GM19023 (cell line): ENCODE data around the gene MPP3.

Experiments
- ATAC-seq: cut with Tn5 transposase; IDR thresholded peaks from one replicate; pipeline ENCODE4 v1.9.1; 2021; ENCODE audit warnings: mild to moderate bottlenecking, moderate library complexity; ENCODE audit not compliant: unreplicated experiment

Gene MPP3

DNA sequence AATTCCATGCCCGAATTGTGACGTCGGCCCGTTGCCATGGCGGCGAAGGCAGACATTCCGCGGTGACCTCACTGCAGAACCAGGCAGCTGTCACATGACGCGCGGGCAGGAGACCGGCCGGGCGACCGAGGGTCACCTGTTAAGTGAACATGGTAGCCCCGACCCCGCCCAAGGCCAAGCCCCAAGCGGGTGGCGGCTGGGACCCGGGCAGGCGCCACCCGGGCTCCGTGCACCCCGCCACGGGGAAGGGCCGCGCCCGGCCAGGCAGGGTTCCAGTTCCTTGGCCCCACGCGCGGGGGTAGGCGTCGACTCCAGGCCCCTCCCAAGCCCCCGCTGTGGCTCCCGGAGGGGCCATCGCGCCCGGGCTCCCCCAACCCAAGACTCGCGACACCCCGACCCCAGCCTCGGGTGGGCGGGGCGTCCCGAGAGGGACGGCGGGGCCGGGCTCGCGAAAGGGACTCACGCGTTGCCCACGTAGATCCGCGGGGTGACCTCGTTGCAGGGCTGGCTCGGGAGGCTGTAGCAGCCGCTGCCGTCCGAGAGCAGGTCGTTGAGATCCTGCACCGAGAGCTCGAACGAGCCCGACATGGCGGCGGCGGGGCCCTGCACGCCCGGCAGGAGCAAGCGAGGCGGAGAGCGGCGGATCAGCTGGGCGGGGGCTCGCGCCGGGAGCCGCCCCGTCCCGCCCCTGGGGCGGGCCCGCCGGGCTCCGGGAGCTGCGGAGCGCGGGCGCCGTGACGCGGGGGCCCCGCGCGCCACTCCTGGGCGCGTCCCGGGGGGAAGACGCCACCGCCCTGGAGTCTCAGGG is 54.4 kb downstream of the MPP3 start, which contains the start of gene DUSP3:
Gene DUSP3 (minus strand): TSS at position 641 of the 808 bp plus-strand sequence. CDS start 53 bp downstream, at position 588.
- peak; percentile 89 for ATAC-seq

DNA sequence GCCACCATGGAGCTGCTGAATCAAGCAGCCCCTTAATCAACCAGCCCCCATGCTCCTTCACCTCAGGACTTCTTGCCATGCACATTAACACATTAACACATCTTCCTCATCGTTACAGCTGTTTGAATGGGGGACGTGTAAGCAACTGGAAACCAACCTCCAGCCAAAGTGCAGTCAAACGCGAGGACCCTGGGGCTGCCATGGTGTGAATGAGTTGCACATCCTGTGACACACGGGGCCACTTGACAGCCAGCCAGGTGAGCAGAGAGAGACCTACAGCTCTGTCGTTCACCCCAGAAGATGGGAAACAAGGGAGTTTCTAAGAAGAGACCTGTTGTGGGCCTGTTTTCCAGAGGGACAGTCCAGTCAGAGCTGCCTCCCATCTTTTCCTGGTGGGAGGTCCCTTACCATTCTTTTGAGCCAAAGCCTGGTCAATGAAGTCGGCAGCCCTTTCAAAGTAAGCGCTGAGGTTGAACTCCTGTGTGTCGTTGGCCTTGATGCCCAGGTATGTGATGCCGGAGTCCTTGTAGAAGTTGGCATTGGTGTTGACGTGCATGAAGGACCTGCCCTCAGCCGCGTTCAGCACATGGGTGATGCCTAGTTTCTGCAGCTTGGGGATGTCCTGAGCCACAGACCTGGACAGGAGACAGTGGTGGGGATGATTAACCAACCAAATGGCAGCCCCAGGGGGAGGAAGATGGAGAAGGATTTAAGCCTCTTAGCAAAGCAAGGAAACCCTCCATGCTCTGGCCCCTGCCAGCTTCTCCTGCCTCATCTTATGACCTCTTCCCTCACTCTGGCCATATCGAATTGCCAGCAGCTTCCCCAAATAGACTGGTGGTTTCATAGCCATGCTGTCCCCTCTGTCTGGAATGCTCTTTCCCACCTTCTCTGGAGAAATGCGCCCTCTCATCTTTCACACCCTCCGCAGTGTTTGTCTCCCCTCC is 58.4 kb downstream of the MPP3 start:
- no peak for ATAC-seq

DNA sequence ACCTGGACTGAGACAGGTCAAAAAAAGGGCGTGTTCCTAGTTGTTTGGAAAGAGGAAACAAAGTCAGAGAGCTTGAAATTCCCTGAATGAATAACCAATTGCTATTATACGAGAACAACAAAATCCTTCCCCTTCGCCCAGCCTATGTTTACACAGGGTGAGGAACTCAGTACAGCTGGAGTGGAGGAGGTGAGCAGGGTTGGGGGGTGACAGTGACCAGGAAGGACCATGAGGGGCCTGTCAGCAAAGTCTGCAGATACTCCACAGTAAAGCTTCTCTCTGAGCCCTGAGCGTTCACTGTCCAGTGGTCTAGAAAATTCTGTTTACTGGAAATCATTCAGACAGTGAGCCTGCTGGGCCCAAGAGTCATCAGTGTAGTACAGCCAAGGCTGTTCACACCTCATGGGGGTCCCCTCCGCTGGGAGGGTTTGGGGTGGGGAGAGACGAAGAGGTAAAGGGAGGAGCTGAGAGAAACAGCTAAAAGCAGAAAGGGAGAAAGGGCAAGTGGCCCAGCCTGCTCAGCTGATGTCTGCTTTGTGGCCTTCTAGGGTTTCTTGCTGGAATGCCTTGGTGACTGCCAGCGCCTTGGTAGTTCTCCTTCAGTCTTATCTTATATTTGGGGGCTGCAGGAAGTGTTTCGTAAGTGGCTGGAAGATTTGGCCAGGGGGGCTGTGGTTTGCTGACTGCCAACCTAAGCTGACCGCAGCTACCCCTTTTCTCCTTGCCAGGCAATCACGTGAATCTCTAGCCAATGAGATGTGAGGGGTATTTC is 59.9 kb downstream of the MPP3 start:
- no peak for ATAC-seq

DNA sequence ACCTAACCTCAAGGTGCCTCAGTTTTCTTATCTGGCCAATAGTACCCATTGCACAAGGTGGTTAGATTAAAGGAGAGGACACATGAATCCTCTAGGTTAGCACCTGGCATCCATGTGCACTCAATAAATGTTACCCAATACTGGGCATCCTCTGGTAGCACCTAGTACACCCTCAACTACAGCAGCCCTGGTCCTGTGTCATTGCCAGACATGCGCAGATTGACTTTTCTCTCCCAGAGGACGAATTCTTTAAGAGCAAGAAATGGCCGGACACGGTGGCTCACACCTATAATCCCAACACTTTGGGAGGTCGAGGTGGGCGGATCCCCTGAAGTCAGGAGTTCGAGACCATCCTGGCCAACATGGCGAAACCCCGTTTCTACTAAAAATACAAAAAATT is 61.5 kb downstream of the MPP3 start:
- ATAC-seq, result no peak

DNA sequence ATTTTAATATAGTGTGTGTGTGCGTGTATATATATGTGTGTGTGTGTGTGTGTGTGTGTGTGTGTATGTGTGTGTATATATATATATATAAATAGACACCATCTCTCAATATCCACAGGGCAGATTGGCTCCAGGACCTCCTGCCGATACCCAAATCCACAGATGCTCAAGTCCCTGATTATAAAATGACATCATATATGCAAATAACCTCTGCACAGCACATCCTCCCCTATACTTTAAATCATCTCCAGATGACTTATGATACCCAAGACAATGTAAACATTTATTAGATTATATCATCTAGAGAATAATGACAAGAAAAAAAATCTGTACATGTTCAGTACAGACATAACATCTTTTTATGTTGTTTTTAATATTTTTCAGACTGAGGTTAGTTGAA is 62.0 kb downstream of the MPP3 start:
- ATAC-seq, result no peak

DNA sequence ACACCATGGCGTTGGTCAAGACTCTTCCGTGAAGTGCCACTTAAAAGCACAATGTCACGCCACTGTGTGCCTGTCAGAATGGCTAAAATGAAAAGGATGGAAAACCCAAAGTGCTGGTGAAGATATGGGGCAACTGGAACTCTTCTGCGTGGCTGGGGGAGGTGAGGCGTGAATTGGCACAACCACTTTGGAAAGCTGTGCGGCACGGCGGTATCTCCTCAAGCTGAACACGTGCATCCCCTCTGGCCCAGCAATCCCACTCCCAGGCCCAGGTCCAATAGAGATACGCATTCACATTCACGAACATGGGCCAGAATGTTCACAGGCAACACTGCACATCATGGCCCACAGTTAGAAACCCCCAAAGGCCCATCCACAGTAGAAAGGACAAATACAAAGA is 63.1 kb downstream of the MPP3 start:
- no peak for ATAC-seq

DNA sequence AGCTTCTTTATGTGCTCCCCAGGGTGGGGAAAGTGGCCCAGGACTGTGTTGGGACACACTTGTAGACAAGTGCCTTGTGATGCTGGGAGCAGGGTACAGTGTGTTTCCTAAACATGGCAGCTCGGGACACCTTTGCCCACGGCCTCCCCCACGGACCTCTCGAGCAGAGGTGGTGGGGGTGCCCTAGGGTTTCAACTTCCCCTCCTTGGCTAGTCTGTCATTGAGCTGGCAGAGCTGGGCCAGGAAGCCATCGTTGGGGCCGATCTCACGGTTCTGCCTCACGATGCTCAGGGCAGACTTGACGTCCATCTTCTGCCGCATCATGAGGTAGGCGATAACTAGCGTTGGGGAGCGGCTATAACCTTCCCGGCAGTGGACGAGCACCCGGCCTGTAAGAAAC is 63.5 kb downstream of the MPP3 start:
- no peak for ATAC-seq

DNA sequence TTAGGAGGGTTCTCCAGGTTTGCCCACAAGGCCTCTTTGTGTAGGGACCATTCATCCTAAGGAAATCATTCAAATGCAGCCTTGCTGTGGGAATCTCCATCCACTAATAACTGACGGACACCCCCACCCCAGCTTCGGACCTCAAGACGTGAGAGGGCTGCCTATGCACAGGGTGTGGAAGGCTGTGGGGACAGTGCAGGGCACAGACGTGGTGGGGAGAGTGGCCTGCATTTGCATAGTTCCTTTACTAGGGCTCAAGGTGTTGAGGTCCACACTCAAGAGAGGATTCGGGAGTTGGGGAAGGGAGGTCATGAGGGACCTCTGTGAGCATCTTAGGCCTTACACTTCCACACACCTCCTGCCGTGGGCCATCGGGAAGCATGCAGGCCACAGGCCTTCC is 64.0 kb downstream of the MPP3 start:
- ATAC-seq, result no peak

DNA sequence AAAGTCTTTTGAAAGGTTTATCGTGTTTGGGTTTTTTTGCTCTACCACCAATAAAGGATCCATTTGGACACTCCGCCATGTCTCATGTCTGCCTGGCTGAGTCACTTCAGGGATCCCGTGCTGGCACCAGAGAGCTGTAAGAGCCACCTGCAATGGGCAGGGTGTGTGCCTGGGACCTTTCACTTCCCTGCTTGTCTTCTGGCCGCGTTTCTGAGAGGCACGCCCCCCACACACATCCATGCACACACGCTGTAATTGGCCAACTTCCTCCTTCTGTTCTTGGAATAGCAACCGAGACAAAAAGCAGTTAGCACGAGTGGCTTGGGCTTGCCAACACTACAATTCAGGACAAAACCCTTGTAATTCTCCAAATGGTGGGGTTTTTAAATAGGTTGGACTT is 64.6 kb downstream of the MPP3 start:
- no peak for ATAC-seq

DNA sequence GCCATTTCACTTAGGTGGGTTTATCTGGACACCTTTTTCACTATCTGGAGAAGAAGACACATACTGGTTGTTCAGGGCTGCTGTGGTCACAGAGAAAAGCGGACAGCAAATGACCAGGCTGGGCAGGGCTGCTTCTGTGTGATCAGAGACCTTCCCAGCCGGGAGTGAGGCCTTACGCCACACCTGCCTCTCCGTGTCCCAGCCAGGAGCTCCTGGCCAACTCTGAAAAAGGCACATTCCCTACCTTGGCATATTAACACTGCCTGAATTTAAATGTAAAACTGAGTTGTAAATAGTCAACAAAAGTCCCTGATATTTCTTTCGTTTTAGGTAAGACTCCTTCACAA is 65.3 kb downstream of the MPP3 start:
- ATAC-seq, result no peak

DNA sequence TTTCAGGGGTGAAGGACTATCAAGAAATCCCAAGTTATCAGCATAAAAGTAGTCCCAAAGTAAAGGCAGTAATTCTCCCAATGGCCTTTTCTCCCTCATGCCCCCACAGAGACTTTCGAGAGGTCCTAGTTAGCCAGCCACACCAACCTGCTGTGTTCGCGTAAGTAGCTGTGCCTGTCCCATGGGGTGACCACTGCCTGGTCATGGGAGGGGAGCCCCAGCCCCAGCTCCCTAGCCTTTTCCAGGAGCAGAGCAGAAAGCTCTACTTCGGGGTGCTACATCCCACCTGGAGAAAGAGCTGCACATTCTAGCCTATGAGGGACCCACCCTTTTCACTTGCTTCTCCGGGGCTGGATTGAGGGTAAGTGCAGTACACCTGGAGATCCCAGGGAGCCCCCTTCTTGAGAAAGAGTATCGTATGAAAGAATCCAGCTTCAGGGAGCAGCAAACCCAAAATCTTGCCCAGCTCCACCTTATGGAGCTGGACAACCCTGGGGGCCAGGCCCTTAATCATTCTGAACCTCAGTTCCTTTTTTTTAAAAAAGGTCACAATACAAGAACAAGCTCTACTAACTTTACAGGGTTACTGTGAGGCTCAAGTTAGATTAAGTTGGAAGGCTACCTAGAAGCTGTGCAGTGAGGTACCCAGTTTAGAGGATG is 65.8 kb downstream of the MPP3 start:
- no peak for ATAC-seq

DNA sequence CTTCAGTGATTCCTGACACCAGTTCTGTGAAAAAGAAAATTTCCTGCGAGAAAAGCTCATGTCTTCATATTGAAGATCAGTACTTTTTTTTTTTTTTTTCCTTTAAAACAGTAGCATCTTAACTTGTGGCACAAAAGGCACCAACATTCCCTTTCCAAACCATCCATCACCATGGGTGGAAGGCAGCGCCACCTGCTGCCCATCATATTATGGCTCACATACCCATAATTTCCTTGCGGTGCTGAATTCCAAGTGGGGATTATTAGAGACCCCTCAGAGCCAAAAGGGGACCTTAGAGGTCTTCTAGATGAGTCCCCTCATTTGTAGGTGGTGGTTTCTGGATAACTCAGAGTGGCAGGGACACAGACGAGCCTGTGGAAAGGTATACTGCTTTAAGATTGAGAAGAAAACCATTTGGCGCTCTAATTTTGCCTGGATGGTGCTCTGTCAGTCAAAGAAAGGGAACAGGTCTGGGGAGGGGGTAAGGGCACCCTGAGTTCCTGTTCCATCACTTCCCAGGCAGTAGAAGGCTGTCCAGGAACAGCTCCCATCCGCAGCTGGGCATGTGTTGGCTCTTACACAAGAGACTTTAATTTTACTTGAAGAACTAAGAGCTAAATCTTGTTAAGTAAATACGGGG is 66.4 kb downstream of the MPP3 start:
- no peak for ATAC-seq

DNA sequence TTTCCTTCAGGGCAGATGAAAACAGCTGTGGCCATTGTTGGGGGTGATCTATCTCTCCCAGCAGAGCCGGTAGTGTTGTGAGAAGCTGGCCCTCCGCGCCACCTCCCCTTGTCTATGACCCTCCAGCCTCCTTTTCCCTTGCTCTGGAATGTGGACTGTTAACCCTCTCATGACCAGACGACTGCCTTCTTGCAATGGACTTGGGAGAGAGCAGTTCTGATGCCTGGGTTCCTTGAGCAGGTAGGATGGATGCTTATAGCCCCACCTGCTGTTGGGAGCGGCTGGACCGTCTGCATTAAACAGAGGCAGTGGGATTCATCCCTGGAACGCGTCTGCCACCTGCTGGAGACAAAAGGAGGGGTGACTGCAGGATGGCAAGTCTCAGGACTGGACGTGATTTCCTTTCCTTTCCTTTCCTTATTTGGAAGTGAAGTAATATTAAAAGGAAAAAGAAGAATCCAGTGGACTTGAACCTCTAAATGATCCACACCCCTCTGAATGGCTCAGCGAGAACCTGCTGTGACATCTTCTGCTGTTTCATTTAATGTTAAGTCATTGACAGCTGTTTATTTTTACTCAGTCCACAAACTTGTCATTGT is 72.6 kb downstream of the MPP3 start:
- no peak for ATAC-seq

DNA sequence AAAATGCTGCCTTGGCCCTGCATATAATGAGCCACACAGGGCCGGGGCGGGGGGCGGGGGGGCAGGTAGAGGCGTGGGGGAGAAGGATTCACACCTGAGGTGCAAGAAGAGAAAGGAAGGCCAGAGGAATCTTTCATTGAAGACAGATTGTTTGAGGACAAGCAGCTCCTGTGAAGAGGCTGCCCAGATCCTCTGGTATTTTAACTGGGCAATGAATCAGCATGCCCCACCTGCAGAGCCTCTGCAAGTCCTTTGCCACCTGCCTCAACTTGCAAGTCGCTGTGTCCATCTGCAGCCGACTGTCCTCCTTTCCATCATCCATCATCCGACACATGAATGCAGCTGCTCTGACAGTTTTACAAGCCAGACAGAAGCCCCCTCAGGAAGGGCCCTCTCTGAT is 73.1 kb downstream of the MPP3 start:
- ATAC-seq, result no peak

DNA sequence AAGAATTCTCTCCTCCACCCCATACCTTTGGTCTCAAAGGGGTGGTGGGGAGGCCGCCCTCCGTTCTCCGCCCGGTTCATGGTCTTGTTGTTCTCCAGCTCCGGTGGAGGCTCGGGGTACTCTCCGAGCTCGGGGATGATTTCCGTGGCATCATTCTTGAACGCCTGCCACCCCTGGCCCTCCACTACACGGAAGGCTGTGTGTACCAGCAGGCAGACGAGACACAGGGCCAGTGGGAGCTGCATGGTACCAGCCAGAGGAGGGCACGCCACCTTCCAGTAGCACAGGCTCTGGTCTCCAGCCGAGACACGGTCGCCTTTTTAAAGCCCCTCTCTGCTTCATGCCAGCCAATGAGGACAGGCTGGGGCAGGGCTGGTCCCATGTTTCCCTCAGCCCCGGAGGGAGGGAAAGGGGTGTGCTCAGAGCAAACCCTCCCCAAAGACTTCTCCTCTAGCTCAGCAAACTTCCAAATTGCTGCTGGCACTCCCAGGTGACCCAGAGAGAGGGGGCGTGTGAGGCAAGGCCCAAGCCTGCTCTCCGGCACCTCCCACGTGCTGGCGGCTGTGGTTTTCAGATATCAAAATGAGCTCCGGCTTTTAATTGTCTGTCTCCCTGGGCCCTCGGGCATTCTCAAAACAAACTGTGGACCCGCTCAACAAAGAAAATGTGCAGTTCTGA is 74.3 kb downstream of the MPP3 start, which contains the start of gene SOST:
Gene SOST (minus strand): TSS at position 295 of the 678 bp plus-strand sequence. CDS start 50 bp downstream, at position 245.
- no peak for ATAC-seq

DNA sequence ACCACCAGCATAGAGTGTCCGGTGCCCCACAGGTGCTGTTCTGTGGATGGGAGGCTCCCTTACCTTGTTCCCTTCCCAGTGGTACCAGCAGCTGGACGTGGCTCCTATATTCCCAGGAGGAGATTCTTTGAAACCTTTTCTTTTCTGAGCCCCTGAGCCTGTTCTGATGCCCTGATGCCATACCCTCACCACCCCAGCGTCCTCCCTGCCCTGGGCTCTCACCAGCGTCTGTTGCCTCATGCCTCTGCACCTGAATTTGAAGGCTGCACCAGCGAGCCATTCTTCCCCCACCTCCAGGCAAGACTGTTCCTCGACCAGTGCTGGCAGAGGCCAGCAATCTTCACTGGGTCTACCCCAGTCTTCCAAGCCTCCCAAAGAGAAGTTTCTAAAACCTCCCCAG is 74.9 kb downstream of the MPP3 start:
- no peak for ATAC-seq

DNA sequence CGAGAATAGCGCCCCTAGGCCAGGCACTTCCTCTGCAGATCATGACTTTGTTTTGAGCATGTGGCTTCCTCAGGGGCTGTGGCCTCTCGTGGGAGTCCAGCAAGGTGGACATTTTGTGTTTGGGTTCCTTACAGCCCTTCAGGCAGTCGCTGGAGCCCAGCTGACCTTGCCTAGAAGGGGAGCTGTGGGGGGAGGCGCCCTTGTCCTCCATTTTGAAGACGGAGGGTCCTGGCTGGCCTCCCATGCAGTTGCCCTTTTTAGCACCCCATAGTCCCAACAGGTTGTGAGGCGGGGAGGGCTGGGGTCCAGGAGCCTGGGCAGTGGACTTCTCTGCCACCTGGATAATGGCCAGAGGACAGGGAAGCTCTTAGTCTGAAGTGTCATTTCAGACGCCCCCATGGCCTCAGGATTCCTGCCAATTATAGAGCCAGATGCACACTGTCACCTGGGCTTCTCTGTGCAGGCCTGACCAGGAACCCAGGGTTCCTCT is 75.7 kb downstream of the MPP3 start:
- ATAC-seq, result no peak

DNA sequence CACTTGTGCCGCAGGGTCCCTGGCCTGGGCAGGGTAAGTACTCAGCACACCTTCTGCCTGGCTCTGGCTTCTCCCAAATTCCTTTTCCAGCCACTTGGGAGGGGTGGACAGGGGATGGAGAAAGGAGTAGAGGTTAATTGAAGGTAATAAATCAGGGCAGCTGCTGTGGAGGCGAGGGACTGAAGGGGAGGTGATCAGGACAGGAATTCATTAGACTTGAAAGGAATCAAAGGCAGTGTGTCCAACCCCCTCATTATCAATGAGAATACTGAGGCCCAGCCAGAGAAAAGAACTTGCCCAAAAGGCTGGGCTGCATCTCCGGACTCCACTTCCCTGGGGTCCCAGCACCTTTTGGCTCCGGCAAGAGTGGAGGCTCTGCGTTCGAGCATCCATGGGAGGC is 76.7 kb downstream of the MPP3 start:
- ATAC-seq, result no peak

DNA sequence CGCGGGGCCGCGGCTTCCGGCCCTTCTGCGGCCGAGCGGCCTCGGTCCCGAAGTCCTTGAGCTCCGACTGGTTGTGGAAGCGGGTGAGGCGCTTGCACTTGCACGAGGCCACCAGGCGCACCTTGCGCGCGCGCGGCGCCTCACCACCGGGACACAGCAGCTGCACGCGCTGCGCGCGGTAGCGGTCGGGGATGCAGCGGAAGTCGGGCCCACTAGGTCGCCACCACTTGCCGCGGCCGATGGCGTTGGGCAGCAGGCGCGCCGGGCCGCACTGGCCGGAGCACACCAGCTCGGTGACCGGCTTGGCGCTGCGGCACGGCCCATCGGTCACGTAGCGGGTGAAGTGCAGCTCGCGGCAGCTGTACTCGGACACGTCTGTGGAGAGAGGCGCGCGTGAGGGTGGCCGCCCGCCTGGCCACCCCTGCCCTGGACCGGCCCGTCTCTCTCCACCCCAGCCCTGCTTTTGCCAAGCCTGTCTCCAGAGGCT is 77.5 kb downstream of the MPP3 start:
- ATAC-seq, result no peak
